ENCODE results near the gene UGGT2.
"Not testable (repeated sequence)": the region's sequence is repeated elsewhere in the genome, so short reads cannot be mapped to it uniquely, and the experiment has no call there.

Gene UGGT2

DNA sequence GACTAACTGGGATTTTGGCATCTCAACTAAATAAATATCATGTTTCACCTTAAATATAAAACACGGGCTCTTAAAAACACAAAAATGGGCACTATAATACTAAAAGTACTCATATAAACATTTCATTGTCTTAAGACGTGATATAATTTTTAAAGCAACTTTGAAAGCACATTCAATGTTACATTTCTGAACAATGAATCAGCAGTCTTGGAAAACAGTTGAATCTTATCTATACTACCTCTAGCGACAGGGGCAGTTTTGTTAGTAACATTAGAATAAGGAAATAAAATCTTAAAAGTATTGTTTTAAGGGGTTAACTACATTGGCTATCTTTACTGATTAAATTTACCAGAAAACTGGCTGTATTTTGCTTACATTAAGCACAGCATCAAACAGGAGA is 156.9 kb downstream of the UGGT2 start:
- DNase-seq: no peak

DNA sequence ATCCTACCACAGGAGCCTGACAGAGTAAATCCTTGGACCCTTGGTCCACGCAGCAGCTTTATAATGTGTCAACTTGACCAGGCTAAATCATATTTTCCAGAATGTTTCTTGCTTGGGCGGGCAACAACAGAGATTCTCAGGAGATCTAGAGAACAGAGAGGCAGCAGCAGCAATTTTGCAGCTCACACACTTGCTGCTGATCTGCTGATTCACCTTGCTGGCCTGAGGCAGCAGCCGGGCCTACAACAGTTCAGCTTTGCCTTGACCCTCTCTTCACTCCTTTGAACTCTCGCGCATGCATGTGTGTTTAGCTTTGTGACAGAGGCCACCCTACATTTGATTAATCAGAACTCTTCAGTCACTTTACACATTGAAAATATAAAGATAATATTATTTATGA is 159.3 kb downstream of the UGGT2 start:
- DNase-seq: no peak

DNA sequence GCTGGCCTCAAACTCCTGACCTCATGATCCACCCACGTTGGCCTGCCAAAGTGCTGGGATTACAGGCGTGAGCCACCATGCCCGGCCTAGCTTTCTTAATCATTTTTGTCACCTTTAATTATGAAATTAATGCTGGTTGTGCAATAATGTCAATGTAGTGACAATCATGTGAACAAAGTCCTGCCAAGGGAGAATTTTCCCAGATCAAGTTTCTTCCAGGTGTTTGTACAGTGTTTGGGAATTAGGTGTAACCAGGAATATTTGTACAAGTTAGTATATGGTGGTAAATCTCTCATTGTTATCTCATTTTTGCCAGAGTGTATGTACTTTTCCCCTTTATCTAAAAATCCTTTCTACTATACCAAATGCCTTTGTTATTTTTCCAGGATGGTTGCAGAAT is 171.1 kb downstream of the UGGT2 start:
- DNase-seq: no peak

DNA sequence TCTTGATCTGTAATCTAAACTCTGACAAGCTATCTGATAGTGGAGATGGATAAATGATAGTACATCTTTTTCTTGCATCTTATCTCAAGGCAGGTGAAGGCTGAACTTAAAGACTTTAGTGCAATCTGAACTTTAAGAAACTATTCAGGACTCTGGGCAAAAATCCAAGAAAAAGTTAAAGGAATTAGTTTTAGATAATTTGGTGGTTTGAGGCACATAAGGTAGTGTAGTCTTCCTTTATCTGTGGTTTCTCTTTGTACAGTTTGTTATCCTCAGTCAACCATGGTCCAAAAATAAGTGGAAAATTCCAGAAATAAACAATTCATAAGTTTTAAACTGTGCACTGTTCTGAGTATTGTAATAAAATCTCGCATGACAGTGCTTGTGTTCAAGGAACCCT is 172.9 kb downstream of the UGGT2 start:
- DNase-seq: no peak

DNA sequence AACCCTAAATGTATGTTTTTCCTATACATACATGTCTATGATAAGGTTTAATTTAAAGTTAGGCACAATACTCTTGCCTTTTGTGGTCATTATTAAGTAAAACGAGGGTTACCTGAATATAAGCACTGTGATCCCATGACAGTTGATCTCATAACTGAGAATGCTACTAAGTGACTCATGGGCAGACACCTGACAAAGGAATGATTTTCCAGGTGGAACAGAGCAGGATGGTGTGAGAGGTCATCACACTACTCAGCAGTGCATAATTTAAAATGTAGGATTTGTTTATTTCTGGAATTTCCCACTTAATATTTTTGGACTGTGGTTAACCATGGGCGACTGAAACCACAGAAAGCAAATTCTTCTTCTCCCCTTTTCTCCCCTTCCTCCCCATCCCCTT is 178.9 kb downstream of the UGGT2 start:
- DNase-seq: no peak

- no peak for DNase-seq
Measured at GRCh38 chr13:95870421-95870820, 182.8 kb downstream of the UGGT2 start.

- DNase-seq: no peak
Measured at GRCh38 chr13:95865080-95865615, 188.1 kb downstream of the UGGT2 start.

DNA sequence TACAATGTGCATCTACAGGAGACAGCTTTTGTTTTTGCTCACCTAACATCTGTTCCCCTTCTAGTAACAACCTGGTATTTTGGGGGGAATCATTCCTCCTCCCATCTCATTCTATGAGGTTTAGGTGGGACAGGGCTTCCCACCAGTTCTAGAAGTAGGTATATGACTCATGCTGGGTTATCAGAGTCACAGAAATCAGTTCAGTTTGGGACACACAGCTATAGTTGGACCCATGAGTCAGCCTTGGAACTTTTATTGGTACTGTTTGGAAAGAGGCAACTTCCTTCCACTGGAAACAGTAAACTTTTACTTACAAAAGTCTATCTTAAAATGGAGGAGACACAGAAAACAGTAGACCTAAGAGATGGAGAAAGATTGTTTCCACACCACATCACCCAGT is 190.8 kb downstream of the UGGT2 start:
- no peak for DNase-seq

DNA sequence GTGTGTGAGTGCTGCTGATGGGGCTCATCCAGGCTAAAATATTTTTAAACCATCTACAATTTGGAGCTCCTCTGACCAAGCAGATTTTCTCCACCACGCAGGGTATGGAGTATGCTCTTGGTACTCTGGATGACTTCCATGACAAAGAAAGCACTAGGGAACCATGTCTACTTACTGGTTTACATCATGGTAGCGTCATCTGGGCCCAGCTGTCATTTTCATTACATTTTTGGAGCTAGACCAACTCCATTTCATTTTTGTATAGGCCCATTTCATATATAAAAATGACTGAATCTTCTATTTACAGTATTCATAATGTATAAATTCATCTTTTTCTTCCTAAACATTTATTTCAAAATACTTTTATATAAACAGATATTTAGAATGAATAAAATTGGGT is 191.9 kb downstream of the UGGT2 start:
- DNase-seq: no peak

GRCh38 chr13:95858286-95859075 is 194.7 kb downstream of the UGGT2 start:
- peak; percentile 41 to 96 (median 76) for DNase-seq

DNA sequence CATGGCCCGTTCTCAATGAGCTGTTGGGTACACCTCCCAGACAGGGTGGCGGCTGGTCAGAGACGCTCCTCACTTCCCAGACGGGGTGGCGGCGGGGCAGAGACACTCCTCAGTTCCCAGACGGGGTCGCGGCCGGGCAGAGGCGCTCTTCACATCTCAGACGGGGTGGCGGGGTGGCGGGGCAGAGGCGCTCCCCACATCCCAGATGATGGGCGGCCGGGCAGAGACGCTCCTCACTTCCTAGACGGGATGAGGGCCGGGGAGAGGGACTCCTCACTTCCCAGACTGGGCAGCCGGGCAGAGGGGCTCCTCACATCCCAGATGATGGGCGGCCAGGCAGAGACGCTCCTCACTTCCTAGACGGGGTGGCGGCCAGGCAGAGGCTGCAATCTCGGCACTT is 207.5 kb downstream of the UGGT2 start:
- DNase-seq: not testable (repeated sequence)

DNA sequence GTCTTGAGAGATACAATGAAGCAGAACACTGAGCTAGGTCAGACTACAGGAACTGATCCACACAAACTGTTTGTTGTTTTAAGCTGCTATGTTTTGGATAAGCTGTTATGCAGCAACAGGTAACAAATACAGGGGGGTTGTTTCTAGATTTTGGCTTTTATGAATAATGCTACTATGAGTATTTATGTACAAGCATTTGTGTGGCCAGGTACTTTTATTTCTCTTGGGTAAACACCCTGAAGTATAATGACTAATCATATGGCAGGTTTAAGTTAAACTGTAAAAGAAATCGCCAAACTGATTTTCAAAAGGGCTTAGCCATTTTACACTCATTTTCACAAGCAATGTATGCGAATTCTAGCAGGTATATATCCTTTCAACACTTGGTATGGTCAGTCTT is 210.3 kb downstream of the UGGT2 start:
- DNase-seq: no peak

- no peak for DNase-seq
Measured at GRCh38 chr13:95841894-95842293, 211.3 kb downstream of the UGGT2 start.

DNA sequence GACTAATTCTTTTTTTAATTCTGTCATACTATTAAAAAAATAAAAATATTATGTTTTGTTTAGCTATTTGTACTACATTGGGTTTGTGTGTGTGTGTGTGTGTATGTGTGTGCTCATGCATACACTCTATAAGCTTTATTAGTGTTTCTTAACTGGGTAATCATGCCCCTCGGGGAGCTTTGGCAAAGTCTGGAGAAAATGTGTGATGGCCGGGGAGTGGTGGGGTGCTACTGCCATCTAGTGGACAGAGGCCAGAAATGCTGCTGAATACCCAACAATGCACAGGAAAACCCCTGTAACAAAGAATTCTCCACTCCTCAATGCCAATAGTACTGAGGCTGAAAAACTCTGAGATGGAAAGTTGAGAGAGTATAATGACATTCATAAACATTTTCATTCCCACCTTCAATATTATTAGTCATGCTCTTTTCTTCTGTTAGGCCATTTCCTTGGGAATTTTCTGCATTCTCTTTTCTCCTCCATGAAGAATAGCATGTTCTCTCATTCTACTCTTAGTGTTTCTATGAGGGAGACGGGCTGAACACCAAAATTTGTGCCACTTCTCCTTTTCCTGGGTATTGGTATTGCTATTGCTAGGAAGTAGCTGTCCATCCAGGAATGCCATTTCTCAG is 219.0 kb downstream of the UGGT2 start:
- peak; percentile 68 to 79 (median 73) for DNase-seq

DNA sequence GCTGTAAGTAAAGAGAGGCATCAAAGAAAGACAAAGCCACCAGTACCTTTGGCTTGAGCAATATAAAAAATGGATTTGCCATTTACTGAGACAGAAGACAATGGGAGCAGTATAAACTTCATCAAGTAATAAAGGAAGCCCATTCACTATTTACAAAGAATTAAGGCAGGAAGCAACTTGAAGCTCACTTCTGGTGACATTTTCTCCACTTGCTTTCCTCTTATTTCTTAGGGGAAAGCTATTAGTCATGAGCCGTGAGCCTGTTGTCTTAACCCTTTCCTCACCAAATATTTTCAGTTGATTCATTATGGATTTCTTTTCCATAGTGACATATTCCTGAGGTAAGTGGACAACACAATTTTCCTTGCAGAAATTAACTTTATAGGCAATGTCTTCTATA is 219.5 kb downstream of the UGGT2 start:
- peak in 3 of 4 experiments; percentile 3 to 24 (median 12) for DNase-seq

DNA sequence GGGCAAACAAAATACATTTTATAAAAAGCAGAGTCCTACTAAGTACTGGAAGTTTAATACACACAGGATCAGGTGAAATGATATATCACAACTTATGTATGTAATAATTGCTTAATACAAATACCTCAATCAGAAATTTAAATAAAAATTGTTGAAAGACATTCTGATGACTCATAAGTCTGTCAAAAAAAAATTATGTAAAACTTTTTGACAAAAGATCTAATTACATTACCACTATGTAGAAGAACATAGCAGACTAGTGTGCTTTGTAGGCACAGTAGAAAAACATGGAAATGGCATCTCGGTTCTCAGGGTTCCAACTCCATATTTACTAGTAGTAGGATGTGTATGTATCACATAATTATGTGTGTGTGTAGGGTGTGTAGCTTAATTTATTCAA is 220.1 kb downstream of the UGGT2 start:
- no peak for DNase-seq

DNA sequence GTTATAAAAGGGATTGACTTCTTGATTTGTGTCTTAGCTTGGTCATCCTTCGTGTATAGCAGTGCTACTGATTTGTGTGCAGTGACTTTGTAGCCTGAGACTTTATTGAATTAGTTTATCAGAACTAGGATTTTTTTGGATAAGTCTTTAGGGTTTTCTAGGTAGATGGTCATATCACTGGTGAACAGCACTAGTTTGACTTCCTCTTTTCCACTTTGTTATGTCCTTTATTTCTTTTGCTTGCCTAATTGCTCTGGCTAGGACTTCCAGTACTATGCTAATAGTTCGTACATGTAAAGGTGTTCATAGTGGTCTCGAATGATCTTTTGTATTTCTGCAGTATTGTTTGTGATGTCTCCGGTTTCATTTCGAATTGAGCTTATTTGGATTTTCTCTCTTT is 230.9 kb downstream of the UGGT2 start:
- no peak for DNase-seq

GRCh38 chr13:95814495-95814894 is 238.7 kb downstream of the UGGT2 start:
- DNase-seq: no peak

DNA sequence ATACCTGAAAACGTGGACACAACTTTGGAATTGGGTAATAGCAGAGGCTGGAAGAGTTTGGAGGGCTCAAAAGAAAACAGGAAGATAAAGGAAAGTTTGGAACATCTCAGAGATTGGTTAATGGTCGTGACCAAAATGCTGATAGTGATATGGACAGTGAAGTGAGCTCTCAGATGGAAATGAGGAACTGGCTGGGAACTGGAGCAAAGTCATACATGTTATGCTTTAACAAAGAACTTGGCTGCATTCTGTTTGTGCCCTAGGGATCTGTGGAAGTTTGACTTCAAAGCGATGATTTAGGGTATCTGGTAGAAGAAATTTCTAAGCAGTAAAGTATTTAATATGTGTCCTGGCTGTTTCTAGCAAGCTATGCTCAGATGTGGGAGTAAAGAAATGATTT is 240.1 kb downstream of the UGGT2 start:
- no peak for DNase-seq

DNA sequence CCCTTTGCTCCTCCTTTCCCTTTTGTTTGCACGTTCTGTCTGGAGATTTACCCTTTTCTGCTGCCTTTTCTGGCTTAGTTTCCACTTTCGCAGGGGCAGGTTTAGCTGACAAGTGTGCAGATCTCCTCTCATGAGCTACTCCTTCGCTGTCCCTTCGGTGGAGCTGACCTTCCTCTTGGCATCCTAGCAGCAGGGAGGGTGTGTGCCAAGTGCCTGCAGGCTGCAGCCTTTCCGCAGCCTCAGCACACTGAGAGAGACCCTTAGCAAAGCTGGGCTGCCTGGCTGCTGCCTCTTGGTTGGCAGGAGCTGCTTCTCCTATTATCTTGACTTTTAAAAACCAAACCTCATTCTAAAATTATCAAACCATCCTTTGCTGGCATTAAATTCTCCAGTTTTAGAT is 243.8 kb downstream of the UGGT2 start:
- no peak for DNase-seq

DNA sequence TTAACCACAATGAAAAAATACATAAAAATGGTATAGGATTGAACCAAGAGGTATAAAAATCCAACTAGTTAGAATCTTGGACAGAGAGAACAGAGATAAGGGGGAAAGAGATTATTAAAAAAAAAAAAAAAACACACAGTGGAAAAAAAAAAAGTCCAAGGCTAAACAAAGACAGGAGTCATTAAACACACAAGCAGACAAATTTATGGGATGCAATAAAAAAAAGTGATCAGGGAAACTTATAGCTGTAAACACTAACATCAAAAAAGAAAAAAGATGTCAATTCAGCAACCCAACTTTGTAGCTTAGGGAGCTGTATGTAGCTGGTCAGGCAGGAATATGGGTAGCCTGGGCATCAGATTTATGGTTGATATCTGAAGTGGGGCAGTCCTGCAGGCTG is 247.3 kb downstream of the UGGT2 start:
- DNase-seq: no peak

- no peak for DNase-seq
Measured at GRCh38 chr13:95801825-95802224, 251.4 kb downstream of the UGGT2 start.

GRCh38 chr13:95800436-95800835 is 252.8 kb downstream of the UGGT2 start:
- DNase-seq: no peak

GRCh38 chr13:95797016-95797415 is 256.2 kb downstream of the UGGT2 start:
- DNase-seq: no peak
